ENCODE measurements around the gene NOP58.
"Not testable (repeated sequence)": the region's sequence is repeated elsewhere in the genome, so short reads cannot be mapped to it uniquely, and the experiment has no call there.

Gene NOP58

DNA sequence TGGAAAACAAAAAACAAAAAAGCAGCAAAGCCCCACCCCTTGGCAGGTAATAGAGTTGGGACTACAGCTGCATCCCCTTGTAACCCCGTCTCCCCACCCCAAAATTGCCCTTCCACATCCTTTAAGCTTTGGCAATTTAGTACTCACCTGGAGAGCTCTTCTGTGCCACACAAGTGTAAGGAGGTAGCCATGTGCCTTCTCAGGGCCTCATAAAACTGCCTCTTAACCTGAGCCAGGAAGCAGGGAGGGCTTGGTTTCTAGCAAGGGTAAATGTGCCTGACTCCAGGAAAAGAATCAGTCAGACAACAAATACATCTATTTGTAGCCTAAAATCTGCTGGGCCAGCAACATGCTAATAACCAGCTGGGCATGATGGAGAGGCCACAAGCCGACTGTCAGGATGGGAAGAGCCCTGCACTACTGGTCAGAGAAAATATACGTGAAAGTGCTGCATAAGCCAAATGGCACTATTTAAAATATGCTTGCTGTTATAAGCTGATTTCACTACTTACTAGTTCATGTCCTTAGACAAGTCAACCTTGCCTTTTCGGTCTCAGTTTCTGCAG, 46.3 kb downstream of the NOP58 start:
- no peak for DNase-seq

DNA sequence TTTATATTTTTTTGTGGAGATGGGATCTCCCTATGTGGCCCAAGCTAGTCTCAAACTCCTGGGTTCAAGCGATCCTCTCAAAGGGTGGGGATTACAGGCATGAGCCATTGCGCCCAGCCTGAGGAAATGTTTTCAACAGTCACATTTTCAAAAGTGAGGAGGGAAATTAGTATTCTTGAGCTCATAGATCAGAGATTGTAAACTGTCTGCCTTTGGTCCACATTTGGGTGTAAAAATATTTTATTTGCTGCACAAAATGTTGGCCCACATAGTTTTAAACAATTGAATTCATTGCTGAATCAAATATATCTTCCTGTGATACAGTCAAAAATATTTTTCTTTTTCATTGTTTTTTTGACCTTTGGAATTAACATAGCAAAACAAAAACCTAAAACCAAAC, 48.6 kb downstream of the NOP58 start:
- no peak for DNase-seq

DNA sequence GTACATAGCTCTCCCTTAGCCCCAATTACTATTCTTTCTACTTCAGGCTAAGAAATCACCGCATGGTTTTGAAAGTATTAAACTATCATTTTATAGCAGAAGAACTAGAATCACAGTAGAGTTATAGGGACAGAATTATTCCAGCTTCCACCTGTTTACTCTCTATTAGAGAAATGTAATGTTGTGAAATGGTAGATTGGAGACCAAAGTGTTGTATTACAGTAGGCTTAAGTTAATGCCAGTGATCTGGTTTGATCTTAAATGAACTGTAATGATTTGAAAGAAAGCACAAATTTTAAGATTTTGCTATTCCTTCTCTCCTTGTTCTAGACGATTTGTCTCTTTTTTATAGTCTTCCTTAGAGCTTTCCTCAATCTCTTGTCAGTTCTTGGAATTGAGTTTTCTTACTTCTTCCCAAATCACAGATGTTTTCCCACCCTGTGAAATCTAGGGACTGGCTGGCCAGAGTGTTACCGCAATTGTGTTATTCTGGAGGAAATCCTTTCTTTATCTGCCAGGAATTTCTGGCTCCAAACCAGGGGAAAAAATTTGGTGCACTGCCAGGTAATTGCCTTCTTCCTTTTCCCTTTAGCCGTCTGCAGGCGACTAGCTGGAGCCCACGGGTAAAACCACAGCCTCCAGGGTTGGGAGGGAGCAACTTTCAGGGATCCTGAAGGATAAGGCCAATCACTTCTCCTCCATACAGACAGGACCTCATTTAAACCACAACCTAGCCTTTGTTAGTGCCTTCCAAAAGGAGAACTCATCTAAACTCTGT, 51.7 kb downstream of the NOP58 start:
- DNase-seq: no peak

DNA sequence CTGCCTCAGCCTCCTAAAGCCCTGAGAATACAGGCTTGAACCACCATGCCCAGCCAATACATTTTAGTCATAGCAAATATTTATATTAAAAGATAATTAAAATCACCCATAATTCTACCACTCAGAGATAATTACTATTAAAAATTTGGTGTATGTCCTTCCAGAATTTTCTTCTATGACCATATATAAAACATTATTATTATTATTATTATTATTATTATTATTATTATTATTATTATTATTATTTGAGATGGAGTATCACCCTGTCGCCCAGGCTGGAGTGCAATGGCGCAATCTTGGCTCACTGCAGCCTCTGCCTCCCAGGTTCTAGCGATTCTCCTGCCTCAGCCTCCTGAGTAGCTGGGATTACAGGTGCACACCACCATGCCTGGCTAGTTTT, 54.8 kb downstream of the NOP58 start:
- not testable (repeated sequence) for DNase-seq

DNA sequence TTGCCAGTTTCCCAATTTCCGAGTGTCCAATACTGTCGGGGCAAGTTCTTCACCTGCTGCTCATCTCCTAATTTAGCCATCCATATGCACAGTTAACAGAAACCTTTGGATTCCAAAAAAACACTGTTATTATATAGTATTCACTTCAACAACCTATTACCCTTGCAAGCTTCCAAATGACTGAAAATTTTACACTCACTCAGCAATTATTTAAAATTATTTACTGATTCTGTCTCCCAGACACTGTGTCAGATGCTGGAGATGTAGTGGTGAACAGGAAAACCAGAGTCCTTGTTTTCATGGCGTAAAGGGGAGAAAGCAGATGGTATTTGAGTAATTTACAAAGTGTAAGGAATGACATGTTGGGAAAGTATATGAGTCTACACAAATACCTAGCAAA, 56.9 kb downstream of the NOP58 start:
- no peak for DNase-seq

DNA sequence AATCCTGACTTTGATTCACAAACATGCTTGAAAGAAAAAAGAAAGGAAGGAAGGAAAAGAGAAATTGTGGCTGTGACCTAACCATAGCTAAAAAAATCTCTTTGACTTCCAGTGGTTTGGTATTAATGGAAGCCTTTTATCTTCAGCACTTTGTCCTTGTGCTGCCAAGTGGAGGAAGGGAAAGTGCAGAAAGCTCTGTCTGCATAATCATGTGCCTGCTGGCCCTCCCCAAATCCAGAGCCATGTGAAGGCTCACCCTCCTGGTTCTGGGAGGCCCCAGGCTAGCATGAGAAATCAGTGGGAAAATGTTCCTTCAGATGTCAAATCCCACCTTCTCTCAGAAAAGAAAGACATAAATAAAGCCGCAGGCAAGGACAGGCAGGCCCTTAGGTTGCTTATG, 62.3 kb downstream of the NOP58 start:
- DNase-seq: no peak

DNA sequence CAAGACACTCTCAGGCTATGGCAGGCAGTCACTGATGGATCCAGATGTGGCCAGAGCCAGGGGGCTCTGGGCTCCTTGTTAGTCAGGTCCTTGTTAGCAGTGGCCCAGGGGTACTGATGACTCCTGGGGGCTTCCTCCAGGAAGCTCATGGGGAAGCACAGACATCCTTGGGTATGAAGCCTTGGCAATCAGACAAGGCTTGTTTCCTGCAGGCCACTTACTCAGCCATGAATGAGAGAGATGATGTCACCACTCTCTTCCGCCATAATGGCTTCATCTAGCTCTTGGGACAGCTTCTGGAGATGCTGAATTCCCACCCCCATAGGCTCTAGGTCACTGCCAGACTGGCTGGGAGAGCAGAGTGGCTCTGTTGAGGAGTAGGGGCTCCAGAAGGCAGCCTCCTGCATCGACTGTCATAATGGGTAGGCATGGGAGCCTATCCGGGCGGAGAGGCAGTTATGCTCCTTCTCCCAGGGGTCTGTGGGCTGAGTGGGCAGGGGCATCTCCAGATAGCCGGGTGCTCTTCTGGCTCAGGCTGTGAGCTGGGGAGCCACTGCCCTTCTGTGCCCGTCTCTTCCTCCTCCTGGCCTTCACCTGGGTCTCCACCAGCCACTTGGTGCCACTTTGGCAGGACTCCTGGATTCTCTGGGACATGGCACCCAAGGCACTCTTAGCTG, 70.4 kb downstream of the NOP58 start:
- DNase-seq: no peak

DNA sequence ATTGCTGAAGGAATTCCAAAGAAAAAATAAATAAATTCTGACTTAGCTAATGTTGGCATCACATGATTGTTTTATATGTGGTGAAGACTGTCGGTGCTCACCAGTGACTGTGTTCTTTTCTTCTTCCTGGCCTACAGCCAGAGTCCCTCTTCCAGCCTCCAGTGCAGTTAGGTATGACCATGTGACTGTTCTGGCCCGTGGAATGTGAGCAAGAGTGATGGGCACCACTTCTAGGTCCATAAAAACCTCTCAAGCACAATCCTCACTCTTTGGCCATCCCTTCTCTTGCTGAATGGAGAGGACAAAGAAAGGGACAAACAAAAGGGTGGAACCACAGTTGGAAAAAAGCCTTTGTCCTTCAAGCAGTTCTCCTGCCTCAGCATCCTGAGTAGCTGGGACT, 71.6 kb downstream of the NOP58 start:
- no peak for DNase-seq

DNA sequence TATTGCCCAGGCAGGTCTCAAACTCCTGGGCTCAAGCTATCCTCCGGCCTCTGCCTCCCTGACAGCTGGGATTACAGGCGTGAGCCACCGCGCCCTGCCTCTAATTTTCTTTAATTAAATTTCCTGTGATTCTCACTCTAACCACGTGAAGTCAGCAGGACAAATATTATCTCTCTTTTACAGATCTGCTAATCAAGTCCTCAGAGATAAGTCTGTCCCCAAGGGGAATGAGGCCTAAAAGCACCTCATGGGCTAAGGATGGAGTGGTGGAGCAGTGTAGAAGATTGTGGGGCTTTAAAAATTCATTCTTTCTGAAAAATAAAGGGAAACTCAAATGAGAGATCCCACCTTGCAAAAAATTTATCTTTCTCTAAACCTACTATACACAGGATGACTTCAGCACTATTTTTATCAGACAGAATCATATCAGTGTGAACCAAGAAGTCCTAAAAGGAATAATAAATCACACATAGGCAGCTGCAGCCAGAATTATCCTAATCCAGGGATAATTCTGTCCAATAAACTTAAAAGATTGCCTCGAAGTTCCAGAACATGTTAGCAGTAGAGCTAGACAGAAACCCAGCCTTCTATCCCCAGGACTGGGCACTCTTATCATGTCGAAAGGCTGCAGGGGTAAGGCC, 72.3 kb downstream of the NOP58 start:
- DNase-seq: no peak

DNA sequence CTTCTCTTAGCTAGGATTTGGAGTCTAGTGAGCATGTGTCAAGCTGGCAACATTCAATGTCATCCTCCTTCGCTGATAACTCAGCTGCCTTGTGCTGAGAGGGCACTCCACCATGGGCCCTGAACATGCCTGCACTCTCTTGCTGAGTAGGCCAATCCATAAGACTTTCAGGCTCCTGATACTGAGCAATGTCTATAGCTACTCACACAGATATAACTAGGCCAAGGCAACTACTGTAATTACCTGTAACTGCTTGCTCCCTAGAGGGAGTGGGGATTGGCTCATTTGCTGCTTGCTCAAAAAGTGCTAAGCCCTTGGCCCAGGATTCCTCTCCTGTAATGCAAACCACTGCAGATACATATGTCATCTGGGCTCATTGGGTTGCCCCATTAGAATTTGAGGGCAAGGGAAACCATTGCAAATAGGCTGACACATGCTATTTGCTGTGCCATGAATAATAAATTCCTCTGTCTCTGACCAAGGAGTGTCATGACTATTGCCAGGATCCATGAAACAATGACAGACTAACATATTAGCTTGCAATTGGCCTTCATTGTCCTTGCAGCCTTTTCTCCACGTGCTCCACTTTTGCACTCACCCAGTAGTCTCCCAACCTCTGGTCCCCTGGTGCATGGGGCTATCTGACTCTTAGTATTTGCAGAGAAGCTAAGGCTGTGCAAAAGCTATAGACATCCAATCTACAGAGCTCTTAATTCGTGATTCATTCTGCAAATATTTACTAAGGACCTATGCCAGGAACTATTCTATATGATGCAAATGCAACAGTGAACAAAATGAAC, 73.7 kb downstream of the NOP58 start:
- DNase-seq: no peak

DNA sequence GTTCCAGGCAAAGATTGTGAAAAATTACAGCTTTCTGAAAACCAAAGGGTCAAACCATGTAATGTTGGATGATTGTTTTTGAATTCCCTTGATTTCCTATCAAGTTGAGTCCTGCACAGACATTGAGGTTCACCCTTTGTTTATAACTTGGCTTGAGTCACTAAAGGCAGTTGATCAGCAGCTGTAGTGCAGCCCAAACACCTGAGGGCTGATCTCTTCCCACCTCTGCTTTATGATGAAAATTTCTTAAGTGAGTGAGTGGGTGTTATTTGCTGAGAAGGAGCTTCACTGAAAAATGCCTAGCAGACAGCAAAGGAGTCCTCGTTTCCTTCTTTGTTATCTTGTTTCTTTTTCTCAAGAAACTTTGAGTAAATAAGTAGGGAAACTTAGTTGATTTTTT, 78.6 kb downstream of the NOP58 start:
- DNase-seq: no peak

DNA sequence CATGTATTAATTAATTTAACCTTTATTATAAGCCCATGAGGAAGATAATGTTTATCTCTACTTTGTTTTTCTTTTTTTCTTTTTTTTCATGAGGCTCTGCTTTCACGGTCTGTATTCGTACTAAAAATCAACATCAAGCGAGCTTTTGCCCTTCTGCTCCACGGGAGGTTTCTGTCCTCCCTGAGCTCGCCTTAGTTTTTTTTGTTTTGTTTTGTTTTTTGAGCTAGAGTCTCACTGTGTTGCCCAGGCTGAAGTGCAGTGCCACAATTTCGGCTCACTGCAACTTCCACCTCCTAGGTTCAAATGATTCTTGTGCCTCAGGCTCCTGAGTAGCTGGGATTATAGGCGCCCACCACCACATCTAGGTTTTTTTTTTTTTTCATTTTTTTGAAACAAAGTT, 80.6 kb downstream of the NOP58 start:
- no peak for DNase-seq

All from CD4-positive, alpha-beta T cell treated with Interleukin-4 for 1 hour (primary cell).